CD14-positive monocyte (primary cell): ENCODE measurements around the gene MRPL43. TPM values are rescaled to one million over a fixed set of nuclear protein-coding genes. Genes with fewer than 3 reads are reported as not detected.

ENCODE experiments used
- DNase-seq, 3 donors: peaks; one replicate each; pipeline ENCODE4 v3.0.0-alpha.2; 2011 to 2022
- H2AFZ ChIP-seq: 2 replicates; pipeline ENCODE4 v1.6.0; 2012; ENCODE audit warnings: mild to moderate bottlenecking, low read depth, low read length, inconsistent platforms; ENCODE audit not compliant: insufficient read depth, poor library complexity, severe bottlenecking
- H3K27ac ChIP-seq, 2 donors: 1 replicate in 1 of 2; 2 replicates in 1 of 2; pipeline ENCODE4 v1.5.1; 2012 to 2013; ENCODE audit warnings: low read length in 2 of 2, control low read depth in 1 of 2, inconsistent platforms in 1 of 2, low read depth in 1 of 2, mild to moderate bottlenecking in 1 of 2
- H3K27me3 ChIP-seq, 2 donors: one replicate each; pipeline versions ENCODE4 v1.6.0 to v1.6.1; 2011 to 2013; ENCODE audit warnings: low read length in 2 of 2; ENCODE audit not compliant: control insufficient read depth in 2 of 2, insufficient read depth in 2 of 2
- H3K36me3 ChIP-seq, 2 donors: replicated peaks in 1 of 2; 1 replicate in 1 of 2; 2 replicates in 1 of 2; pipeline versions ENCODE4 v1.5.1 to v1.6.1; 2012 to 2013; ENCODE audit warnings: low read length in 2 of 2, control low read depth in 1 of 2, inconsistent platforms in 1 of 2, mild to moderate bottlenecking in 1 of 2; ENCODE audit not compliant: insufficient read depth in 2 of 2, control insufficient read depth in 1 of 2
- H3K4me1 ChIP-seq, 2 donors: 1 replicate in 1 of 2; 2 replicates in 1 of 2; pipeline versions ENCODE4 v1.5.1 to v1.6.1; 2012 to 2013; ENCODE audit warnings: low read length in 2 of 2, control low read depth in 1 of 2, inconsistent platforms in 1 of 2, mild to moderate bottlenecking in 1 of 2, moderate library complexity in 1 of 2; ENCODE audit not compliant: insufficient read depth in 2 of 2, control insufficient read depth in 1 of 2
- H3K4me2 ChIP-seq: replicated peaks from 2 replicates; pipeline ENCODE3; 2012; ENCODE audit warnings: low read length, moderate library complexity, mild to moderate bottlenecking; ENCODE audit not compliant: poor library complexity, severe bottlenecking; ENCODE audit errors: extremely low read depth
- H3K4me3 ChIP-seq, 3 experiments: fragments of 200-600 bp in 1 of 3; sonication (generic) in 1 of 3; replicated peaks in 1 of 3; 1 replicate in 2 of 3; 2 replicates in 1 of 3; pipeline ENCODE4 v1.5.1; 2011 to 2013; ENCODE audit warnings: low read length in 3 of 3, mild to moderate bottlenecking in 3 of 3, control low read depth in 2 of 3, low read depth in 2 of 3, inconsistent platforms in 1 of 3, moderate library complexity in 1 of 3
- H3K79me2 ChIP-seq: 2 replicates; pipeline ENCODE4 v1.6.0; 2012; ENCODE audit warnings: mild to moderate bottlenecking, control low read depth, inconsistent platforms, low read length, moderate library complexity; ENCODE audit not compliant: insufficient read depth
- H3K9ac ChIP-seq: 2 replicates; pipeline ENCODE4 v1.6.0; 2017; ENCODE audit warnings: low read length, mild to moderate bottlenecking; ENCODE audit not compliant: insufficient read depth, poor library complexity, severe bottlenecking
- H3K9me3 ChIP-seq, 2 donors: replicated peaks in 1 of 2; 1 replicate in 1 of 2; 2 replicates in 1 of 2; pipeline versions ENCODE4 v1.5.1 to v1.6.1; 2012 to 2013; ENCODE audit warnings: low read length in 2 of 2, control low read depth in 1 of 2; ENCODE audit not compliant: control insufficient read depth in 1 of 2, insufficient read depth in 1 of 2
- H4K20me1 ChIP-seq: 2 replicates; pipeline ENCODE4 v1.6.0; 2012; ENCODE audit warnings: mild to moderate bottlenecking, low read length, control low read depth, moderate library complexity; ENCODE audit not compliant: insufficient read depth
- H3K27ac Mint-ChIP-seq, 7 donors: one replicate each; pipeline ENCODE4 v1.8.0; 2020; ENCODE audit warnings: mild to moderate bottlenecking in 7 of 7, mixed read lengths in 7 of 7, moderate library complexity in 6 of 7, inconsistent platforms in 2 of 7
- H3K27me3 Mint-ChIP-seq, 3 donors: one replicate each; pipeline ENCODE4 v1.8.0; 2021 to 2022; ENCODE audit warnings: low read depth in 3 of 3, mild to moderate bottlenecking in 3 of 3, mixed read lengths in 3 of 3, moderate library complexity in 3 of 3, inconsistent platforms in 1 of 3
- H3K36me3 Mint-ChIP-seq, 2 donors: one replicate each; pipeline ENCODE4 v1.8.0; 2020; ENCODE audit warnings: mixed read lengths in 2 of 2, inconsistent platforms in 1 of 2, mild to moderate bottlenecking in 1 of 2
- H3K4me1 Mint-ChIP-seq: one replicate; pipeline ENCODE4 v1.8.0; 2020; ENCODE audit warnings: mild to moderate bottlenecking, mixed read lengths
- H3K4me3 Mint-ChIP-seq, 2 donors: one replicate each; pipeline ENCODE4 v1.8.0; 2020; ENCODE audit warnings: mild to moderate bottlenecking in 2 of 2, mixed read lengths in 2 of 2, moderate library complexity in 1 of 2
- H3K9me3 Mint-ChIP-seq, 7 donors: one replicate each; pipeline ENCODE4 v1.8.0; 2020 to 2022; ENCODE audit warnings: mixed read lengths in 7 of 7, mild to moderate bottlenecking in 6 of 7, moderate library complexity in 6 of 7, inconsistent platforms in 2 of 7
- WGBS: methylation state at CpG from one replicate; pipeline ENCODE4 v1.1.5; 2013; ENCODE audit warnings: missing lambda C conversion rate; ENCODE audit not compliant: insufficient coverage; 5-methylcytosine and 5-hydroxymethylcytosine counted together
- intact Hi-C, 2 donors: fragments of 100-400 bp; cut with micrococcal nuclease; formaldehyde crosslinking; loops; one replicate each; pipeline versions ENCODE4 v1.15.0 to v1.15.1; 2023
- polyA plus RNA-seq, 3 donors: library from polyadenylated mRNA; depleted of rRNA in 1 of 3; unstranded in 2 of 3; stranded (reverse) in 1 of 3; fragments of 300-500 nt in 2 of 3; fragments of >200 nt in 1 of 3; fragmentation: Illumina TruSeq in 2 of 3; gene quantifications; 1 replicate in 2 of 3; 2 replicates in 1 of 3; pipeline ENCODE4 v1.2.3, GENCODE V29; 2012 to 2021
- TF ChIP-seq, protein P1 (sequence below): fragments of 200-600 bp; IDR thresholded peaks from one replicate; pipeline ENCODE4 v1.8.0; 2022; ENCODE audit warnings: antibody characterized with exemption, mild to moderate bottlenecking

The MRPL43 gene
- polyA plus RNA-seq, 3 donors: 69.5 to 123 (median 98.0) TPM

DNA sequence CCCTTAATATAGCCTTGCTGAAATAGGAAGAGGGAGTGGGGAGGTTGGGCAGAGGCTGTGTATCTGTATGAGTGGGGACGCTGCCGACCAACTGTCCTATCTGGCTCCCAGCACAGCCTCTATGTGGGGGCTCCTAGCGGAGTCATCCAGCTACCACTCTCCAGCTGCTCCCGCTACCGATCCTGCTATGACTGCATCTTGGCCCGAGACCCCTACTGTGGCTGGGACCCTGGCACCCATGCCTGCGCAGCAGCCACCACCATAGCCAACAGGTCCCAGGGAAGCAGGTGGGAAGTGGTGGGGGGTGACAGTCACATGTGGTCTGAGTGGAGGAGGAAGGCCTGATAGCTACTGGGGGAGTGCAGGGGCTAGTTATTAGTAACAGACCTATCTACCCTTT lies 6.6 kb downstream of the MRPL43 start:
- Mint-ChIP-seq H3K36me3 (peaks cover 40 to 41% of the 10 kb centered on the region in 2 donors), H3K27me3 (peaks cover 0 to 2% (median 0%) of the 10 kb centered on the region in 3 donors), H3K4me3 (no peak overlapping the region), H3K9me3 (peaks cover 0 to 1% (median 0%) of the 10 kb centered on the region in 7 donors), H3K4me1 (no peaks in the 10 kb centered on the region), H3K27ac (no peak overlapping the region)
- Histone ChIP-seq H3K4me3 (no peak overlapping the region), H3K4me2 (no peak overlapping the region), H3K36me3 (peaks cover 13 to 50% of the 10 kb centered on the region in 2 donors), H3K27me3 (no peaks in the 10 kb centered on the region), H4K20me1 (no peaks in the 10 kb centered on the region), H3K79me2 (no peaks in the 10 kb centered on the region), H3K27ac (no peak overlapping the region), H3K9me3 (no peaks in the 10 kb centered on the region), H2AFZ (no peak overlapping the region), H3K4me1 (no peaks in the 10 kb centered on the region), H3K9ac (no peak overlapping the region)
- intact Hi-C loops: loop anchor here in 1 of 2 donors (10.0 kb wide), 1 partner anchor 66 kb away; the partner anchor contains the start of gene SLF2
- TF ChIP-seq, protein P1, sequence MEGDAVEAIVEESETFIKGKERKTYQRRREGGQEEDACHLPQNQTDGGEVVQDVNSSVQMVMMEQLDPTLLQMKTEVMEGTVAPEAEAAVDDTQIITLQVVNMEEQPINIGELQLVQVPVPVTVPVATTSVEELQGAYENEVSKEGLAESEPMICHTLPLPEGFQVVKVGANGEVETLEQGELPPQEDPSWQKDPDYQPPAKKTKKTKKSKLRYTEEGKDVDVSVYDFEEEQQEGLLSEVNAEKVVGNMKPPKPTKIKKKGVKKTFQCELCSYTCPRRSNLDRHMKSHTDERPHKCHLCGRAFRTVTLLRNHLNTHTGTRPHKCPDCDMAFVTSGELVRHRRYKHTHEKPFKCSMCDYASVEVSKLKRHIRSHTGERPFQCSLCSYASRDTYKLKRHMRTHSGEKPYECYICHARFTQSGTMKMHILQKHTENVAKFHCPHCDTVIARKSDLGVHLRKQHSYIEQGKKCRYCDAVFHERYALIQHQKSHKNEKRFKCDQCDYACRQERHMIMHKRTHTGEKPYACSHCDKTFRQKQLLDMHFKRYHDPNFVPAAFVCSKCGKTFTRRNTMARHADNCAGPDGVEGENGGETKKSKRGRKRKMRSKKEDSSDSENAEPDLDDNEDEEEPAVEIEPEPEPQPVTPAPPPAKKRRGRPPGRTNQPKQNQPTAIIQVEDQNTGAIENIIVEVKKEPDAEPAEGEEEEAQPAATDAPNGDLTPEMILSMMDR: no peak
- DNase-seq: no peak
- WGBS: 94% methylated on average over 5 of the region's 7 CpGs

DNA sequence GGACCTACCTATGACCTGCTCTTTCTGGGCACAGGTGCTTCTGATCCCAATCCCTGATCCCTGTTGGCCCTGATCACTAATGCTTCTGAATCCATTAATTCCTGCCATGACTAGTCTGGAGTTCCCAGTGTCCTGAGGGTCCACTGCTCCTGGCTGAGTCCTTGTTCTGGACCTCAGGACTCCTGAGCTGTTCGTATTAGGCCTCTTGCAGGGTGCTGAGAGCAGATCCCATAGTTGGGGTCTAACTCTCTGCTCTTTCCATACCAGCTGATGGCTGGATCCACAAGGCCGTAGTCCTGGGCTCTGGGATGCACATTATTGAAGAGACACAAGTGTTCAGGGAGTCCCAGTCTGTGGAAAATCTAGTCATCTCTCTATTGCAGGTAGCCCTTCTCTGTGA lies 7.0 kb downstream of the MRPL43 start:
- H2AFZ ChIP-seq: no peak overlapping the region
- peaks cover 36 to 39% of the 10 kb centered on the region in 2 donors for H3K36me3 Mint-ChIP-seq
- TF ChIP-seq, protein P1: no peak
- no peaks in the 10 kb centered on the region for H4K20me1 ChIP-seq
- peaks cover 0 to 2% (median 0%) of the 10 kb centered on the region in 3 donors for H3K27me3 Mint-ChIP-seq
- no peaks in the 10 kb centered on the region for H3K4me1 ChIP-seq
- no peak overlapping the region for H3K4me3 ChIP-seq
- no peaks in the 10 kb centered on the region for H3K27me3 ChIP-seq
- H3K27ac ChIP-seq: no peak overlapping the region
- H3K79me2 ChIP-seq: no peaks in the 10 kb centered on the region
- DNase-seq: no peak
- 100% methylated on average over 2 of the region's 2 CpGs for WGBS
- H3K27ac Mint-ChIP-seq: no peak overlapping the region
- peaks cover 11 to 46% of the 10 kb centered on the region in 2 donors for H3K36me3 ChIP-seq
- no peak overlapping the region for H3K4me3 Mint-ChIP-seq
- intact Hi-C loops: loop anchor here in 1 of 2 donors (10.0 kb wide), 1 partner anchor 66 kb away; the partner anchor contains the start of gene SLF2
- H3K9me3 ChIP-seq: no peaks in the 10 kb centered on the region
- H3K9me3 Mint-ChIP-seq: peaks cover 0 to 1% (median 0%) of the 10 kb centered on the region in 7 donors
- no peak overlapping the region for H3K9ac ChIP-seq
- no peaks in the 10 kb centered on the region for H3K4me1 Mint-ChIP-seq
- no peak overlapping the region for H3K4me2 ChIP-seq
